HTERT RPE-1 (cell line): ENCODE results near the gene SAMD4A.
"Not testable (repeated sequence)": the region's sequence is repeated elsewhere in the genome, so short reads cannot be mapped to it uniquely, and the experiment has no call there.

ENCODE experiments used
- in situ Hi-C: fragments of 300-500 bp; cut with MboI; formaldehyde crosslinking; loops from 4 replicates; pipeline ENCODE4 v1.14.3; 2020; ENCODE audit warnings: low sequenced_read_pairs

The SAMD4A gene

DNA sequence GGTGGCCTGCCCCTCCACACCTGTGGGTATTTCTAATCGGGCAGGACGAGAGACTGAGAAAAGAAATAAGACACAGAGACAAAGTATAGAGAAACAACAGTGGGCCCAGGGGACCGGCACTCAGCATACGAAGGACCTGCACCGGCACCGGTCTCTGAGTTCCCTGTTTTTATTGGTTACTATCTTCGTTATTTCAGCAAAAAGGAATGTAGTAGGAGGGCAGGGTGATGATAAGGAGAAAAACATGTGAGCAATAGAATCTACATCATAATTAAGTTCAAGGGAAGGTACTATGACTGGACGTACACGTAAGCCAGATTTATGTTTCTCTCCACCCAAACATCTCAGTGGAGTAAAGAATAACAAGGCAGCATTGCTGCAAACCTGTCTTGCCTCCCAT is 185.7 kb downstream of the SAMD4A start:
- in situ Hi-C loops, result not testable (repeated sequence)

DNA sequence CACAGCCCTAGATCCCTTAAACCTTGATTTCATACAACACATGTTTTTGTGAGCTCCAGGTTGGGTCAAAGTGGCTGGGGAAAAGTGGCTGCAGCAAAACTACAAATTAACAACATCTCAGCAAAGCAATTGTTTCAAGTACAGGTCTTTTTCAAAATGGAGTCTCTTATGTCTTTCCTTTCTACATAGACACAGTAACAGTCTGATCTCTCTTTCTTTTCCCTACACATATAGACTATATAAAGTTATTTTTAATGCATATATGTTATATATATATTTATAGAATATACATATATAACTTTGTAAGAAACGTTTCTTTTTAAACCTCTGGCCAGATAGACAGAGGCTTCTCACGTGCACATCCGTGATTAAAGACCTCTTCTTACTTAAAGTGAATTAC is 186.5 kb downstream of the SAMD4A start:
- in situ Hi-C loops, result not testable (repeated sequence)

DNA sequence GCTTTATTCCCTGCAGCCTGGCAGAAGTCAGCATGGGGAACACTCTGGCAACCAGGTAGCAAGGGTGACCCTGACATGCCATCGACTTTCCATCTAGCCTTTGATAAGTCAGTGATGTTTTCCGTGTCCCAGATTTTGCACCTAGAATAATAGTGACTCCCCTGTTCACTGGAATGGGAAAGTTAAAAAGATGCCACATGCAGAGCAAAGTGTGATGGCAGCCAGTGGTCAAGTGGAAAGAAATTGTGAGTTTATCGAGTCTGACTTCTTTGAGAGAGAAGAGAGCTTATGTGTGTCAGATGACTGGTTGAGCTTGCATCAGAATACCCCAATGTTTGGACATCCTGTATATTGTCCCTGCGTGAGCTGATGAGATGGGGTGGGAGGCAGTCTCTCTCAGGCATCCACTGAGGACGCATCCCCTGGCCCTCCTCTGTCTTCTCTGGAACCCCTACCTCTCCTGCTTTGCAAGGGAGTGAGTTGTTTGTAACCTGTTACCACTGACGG is 187.2 kb downstream of the SAMD4A start:
- in situ Hi-C loops, result no loop called here

DNA sequence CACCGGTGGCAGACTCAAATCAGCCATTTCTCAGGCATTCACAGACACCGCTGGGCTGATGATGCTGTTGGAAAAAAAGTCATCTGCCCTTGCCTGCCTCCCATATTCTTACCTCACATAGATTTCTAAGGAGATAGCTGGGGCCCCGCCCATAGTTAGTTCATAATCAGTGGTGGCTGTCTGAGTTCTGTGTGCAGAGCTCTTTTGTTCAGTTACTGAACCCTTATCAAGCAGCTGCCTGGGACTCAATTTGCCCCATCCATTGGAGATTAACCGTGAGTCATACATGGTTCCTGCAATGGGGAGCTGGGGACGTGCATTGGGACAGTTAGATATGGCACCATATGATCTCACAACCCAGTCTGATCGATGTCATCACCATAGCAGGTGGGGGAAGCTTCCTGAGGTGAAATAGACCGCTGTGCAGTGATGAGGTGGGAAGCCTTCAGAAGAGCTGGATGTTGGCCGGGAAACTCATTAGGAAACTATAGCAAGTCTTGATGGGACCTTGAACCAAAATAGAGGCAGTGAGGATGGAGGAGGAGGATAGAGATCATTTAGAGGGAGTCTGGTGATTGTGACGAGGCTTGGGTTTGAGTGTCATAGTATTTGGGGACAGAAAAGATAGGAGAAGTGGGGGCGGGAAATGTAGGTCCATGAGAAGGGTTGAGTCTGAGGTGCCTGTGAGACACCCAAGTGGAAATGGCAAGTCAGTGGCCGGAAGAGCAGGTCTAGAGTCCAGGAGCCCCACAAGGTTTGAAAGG is 187.9 kb downstream of the SAMD4A start:
- in situ Hi-C loops, result no loop called here

DNA sequence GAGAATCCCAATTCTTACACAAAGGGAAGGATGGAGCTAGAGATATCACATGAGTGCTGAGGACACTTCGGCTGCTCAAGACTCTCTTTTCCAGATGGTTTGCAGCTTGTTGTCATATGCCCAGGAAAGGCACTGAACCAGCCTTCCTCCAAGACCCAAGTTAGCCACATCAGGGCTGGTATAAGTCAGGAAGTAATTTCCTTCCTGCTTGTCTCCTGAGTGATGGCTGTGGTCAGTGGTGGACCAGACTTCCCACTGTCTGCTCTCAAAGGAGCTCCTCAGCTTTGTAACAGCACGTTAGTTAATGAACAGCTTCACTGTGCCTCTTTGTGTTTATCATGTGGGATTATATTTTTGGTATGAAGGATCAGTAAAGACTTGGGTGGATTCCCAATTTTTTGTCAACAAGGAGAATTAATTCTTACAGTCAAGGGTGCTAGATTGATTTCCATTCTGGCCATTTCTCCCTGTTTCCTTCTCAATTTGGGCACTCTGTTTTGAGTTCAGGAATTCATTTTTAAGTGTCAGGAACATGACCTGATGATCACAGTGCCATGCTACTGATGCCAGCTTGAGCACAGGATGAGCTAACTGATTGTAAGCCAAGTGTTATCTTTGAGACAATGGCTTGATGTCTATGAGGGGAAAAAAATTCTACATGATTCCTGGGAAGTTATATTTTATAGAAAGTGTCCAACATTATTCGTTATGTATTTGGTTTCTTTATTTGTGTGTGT is 189.9 kb downstream of the SAMD4A start:
- in situ Hi-C loops, result no loop called here

DNA sequence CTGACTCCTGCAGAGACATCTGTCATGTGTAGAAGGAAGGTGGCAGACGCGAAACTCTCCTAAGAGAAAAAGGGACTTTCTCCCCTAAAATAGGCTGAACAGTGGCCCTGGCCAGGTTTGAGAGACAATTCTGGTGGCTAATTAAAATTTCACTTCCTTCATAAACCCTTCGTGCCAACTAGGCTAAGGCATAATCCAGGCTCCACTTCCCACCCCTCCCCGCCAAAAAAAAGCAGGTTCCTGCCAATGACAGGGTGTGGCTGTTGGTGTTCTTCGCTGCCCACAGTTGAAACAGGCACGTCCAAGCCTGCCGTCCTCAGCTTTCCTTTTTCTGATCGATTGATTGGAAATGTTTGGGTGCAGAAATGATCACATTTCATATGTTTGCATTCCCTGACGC is 191.1 kb downstream of the SAMD4A start:
- in situ Hi-C loops, result no loop called here

DNA sequence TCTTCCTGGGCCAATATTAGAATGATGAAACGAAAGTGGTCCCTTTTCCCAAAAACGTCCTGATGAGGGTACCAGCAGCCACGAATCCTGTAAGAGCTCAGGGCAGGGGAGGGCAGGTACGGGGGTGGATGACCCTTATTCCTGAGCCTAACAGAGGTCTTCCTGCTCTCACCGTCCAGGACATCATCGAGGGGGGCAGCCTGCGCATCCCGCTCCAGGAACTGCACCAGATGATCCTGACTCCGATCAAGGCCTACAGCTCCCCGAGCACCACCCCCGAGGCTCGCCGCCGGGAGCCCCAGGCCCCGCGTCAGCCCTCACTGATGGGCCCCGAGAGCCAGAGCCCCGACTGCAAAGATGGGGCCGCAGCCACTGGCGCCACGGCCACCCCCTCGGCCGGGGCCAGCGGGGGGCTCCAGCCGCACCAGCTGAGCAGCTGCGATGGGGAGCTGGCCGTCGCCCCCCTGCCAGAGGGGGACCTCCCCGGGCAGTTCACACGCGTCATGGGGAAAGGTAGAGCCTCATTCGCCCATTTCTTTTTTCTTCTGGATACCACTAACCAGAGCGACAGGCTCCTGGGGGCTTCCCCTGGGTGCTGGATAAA is 193.2 kb downstream of the SAMD4A start:
- in situ Hi-C loops, result no loop called here

DNA sequence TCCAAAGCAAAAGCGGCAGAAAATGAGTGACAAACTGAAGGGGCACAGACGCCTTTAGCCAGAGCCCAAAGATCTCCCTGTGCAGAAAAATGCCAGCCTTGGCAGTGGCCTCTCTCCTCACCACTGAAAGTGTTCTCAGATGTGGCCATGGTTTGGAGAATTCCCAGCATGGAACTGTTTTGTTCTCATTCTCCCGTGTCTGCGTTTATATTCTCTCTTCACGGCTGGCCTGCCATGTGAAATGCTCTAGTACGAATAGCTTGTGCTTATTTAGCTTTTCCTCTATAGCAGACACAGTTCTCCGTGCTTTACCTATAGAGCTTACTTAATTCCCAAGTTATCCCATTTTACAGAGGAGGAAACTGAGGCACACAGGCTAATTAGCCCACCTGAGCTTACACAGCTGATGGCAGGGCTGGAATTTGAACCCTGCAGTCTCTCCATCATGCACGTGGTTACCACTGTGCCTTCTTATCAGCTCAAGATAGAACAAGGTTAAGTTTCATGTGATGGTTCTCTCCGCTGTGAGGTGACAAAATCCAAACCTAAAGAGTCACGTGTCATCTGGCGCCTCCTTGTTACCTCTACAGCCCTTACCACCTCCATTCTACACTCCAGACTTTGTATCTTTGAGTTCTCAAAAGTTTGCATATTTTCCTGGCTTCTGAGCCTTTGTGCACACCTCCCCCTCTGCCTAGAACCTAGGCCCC is 194.1 kb downstream of the SAMD4A start:
- in situ Hi-C loops, result no loop called here

DNA sequence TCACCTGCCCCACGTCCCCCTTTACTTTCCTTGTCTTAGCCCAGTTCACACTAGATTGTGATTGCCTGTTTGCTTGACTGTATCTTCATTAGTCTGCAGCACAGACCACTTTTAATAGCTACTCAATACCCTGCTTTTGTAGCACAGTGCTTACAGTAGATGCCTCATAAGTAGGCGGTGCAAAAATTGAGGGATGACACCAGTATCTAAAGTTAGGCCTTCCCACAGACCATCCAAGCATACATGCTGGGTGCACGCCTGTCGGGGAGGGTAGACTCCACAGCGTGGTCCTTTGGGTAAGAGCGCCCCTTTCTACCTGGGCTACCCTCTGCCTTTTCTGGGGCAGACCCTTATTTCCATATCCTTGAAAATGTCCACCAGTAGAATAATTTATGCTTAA is 194.9 kb downstream of the SAMD4A start:
- in situ Hi-C loops, result no loop called here

DNA sequence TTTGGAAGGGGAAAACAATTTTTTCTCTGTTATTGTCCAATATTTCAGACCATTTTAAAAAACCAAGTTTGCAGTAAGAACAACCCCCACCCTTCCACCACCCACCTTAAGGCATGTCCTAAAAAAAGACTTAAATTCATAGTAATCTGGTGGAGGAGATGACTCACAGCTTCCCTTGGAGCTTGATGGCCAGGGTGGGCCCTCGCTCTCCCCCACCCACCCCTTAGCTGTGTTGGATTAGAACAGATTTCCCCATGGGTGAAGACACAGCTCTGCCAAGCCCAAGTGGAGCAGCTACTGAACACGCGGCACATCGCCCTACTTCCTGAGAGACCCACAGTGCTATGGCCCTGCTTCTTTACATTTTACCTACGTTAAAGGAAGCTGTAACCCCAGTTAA is 195.4 kb downstream of the SAMD4A start:
- in situ Hi-C loops, result no loop called here

DNA sequence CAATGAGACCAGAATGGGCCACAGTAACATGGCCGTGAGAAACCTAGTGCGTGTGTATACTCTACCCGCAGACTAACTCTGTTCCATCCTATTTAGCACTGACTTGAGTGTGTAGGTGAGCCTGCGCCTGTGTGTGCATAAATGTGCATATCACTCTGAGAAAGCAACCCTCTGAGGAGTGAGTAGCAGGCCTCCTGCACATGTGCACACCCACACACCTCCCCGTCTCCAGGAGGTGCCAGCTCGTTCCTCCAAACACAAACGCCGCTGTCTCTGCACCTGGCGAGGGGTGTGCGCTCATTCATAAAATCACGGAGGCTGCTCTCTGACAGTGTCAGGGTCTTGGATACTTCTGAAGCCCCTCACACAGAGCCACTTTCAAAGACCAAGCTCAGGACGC is 196.8 kb downstream of the SAMD4A start:
- in situ Hi-C loops, result no loop called here

DNA sequence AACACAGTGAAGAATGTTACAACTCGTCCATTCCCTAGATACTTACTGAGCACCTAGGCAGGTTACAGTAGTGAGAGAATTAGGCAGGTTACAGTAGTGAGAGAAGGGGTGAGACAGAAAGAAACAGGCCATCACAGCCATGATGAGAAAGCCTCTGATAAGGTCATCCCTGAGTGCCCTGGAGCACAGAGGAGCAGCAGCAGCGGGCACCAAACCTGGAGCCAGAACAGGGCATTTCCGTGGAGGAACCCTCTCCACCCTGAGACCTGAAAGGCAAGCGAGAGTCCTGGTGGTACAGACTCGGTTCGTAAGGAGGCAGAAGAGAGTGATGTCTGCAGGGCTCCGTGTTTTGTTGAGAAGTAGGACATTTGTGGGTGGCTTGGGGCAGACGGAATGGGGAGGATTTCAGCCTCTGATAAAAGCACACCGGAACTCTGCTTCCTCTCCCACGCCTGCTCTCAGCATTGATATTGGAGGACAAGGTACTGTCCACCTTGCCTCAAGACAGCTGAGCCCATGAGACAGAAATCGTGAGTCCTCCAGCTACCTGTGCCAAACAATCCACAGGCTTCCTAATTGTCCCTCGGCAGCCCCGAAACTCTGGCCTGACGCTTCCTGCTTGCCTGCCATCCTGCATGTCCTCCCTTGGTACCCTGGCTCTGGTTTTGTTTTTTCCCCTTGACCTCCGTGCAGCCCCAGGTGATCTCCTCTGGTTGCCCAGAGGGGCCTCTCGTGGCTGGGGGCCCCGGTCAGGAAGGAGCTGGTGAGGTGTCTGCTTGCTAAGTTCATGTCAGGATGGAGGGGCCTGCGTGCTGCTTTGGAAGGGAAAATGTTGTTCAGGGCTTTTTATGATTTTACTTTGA is 199.6 kb downstream of the SAMD4A start:
- in situ Hi-C loops, result no loop called here

DNA sequence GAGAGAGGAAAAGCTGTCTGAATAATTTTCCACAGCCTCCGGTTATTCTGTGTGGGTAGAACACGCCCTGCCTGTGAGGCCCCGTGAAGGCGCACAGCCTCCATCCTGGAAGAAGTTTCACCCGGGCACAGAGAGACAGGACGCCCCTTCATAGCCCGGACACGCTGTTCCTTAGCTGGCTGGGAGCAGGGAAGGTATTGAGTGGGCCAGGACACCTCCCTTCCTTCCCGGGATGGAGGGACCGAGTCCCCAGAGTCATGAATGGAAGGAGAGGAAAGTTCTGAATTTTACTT is 200.2 kb downstream of the SAMD4A start:
- in situ Hi-C loops, result no loop called here

DNA sequence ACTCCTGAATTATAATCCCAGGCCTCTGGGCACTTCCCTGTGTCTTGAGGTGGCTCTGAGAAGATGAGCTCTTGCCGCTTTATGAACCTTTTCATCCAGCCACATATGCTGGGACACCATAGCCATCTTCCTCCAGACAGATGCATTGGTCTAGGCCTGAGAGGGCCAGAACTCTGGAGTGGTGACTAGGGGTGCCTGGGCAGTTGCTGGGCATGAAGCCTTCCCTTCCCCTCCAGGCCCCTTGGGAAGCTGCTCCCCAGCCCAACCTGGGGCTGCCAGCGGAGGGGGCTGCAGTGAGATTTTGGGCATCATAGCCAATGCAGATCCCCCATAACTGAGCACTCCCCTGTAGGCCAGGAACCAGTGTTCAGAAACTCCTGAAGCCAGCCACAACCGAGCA is 200.5 kb downstream of the SAMD4A start:
- in situ Hi-C loops, result no loop called here

DNA sequence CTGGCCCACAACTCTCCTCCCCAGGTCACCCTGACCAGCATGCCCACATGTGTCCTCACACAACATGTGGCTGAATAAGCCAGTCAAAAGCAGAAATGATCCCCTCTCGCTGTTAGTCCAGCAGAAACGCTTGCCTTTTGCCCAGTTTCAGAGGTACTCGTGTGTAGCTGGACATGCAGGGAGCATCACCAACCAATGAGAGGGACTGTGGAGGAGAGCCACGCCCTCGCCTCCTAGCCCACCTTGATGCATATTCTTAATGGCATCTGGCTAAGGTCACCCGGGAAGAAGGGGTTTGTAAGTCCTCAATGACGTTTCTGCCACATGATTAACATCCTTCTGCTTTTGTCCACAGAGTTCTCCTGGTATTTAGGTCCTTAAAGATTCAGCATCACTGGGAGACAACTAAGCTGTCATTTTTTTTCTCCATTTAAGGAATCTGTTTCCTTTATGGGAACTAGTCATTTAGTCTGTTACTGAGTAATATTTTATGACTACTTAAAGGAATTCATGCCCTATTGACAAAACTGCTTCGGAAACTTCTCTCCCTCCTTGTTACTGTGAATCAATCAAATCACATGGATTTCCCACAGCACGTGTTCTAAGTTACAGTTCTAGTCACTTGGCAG is 201.7 kb downstream of the SAMD4A start:
- in situ Hi-C loops, result no loop called here

DNA sequence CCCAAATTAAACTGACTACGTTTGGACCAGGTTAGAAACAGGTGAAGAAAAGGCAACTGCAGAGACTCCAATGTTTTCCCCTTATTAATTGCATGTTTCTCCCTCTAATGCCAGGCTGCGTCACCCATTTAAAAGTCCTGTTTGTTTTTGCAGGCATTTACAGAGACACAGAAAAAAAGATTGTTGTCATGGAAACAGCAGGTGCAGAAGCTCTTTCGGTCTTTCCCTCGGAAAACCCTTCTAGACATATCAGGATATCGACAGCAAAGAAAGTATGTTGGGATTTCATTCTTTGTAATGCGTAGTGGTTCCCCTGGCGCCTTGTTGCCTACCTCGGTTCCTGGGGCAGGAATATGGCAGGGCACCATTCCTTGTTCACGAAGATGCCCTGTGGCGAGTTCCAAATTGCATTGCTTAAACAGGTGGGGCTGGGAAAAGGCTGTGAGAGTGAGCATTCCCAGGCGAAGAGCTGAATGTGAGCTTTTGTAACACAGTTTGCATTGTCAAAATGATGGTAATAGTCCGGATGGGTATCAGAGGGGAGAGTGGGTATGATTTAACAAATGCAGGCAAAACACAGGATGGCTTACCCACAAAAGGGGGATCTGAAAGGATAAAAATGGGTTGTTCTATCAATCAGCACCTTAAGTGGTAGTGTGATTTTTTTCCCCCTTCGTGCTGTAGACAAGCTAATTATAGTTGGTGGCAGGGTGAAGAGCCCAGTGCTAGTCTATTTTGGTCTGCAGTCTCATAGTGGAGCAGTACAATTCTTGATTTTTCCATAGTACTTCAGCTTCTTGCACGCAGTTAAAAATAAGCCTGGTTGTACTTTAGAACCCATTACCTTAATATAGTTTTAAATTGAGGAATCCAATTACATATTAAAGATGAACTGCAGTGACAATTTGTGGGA is 203.3 kb downstream of the SAMD4A start:
- in situ Hi-C loops, result no loop called here

DNA sequence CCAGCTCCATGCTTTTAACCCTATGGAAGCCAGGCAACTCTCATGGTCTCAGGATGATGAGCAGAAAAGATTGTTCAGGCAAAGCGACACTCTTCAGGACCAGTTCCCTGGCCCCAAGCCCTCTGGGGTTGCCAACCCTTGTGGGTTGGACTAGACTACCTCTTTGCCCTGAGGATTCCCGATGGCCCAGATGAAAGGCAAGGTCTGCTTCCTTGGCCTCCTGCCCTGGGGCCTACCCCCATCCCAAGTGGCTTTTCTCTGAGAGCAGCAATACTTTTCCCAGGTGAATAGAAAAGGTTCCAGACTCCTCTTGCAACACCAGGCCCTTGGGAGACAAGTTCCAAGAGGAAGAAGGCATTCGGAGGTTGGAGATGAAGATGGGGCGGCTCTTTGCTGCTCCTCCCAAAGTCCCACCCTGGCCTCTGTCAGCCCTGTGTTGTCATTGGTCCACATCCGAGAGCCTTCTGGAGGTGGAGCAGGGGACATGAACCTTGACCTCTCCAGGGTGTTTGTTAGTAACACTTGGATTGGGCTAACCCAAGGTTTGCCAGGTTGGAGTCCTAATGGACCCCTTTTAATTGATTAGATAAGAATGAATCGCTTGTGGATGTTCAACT is 204.6 kb downstream of the SAMD4A start:
- in situ Hi-C loops, result no loop called here

DNA sequence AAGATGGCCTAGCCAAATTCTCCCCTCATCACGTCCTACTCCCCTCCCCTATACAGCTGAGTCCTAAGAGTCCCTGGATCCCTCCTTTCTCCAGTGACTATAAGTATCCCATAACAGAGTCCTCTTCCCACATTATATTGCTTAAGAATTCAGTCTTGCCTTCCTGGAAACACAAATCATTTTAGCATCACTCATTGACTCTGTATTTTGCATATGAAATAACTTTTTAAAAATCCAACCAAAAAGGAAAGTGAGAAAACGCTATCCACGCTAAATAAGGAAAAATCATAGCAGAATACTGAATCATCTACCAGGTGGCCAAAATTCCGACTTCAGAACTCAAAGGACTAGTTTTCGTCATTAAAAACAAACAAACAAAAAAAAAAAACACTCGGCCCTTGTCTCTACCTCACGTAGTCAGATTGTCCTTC is 205.5 kb downstream of the SAMD4A start:
- in situ Hi-C loops, result no loop called here
